Forelimb muscle (tissue), 1 donor: ENCODE data around the gene CERS1. TPM values are rescaled to one million over a fixed set of nuclear protein-coding genes. Genes with fewer than 3 reads are reported as not detected.

Experiments
- DNase-seq: peaks from one replicate; pipeline ENCODE4 v3.0.0-alpha.2; 2013; ENCODE audit warnings: low read depth
- polyA plus RNA-seq: library from polyadenylated mRNA; unstranded; fragments of 120-200 nt; gene quantifications from one replicate; pipeline ENCODE4 v1.2.1, GENCODE V29; 2013; ENCODE audit not compliant: insufficient read length

Gene CERS1, protein sequence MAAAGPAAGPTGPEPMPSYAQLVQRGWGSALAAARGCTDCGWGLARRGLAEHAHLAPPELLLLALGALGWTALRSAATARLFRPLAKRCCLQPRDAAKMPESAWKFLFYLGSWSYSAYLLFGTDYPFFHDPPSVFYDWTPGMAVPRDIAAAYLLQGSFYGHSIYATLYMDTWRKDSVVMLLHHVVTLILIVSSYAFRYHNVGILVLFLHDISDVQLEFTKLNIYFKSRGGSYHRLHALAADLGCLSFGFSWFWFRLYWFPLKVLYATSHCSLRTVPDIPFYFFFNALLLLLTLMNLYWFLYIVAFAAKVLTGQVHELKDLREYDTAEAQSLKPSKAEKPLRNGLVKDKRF
- polyA plus RNA-seq: 40.8 TPM

DNA sequence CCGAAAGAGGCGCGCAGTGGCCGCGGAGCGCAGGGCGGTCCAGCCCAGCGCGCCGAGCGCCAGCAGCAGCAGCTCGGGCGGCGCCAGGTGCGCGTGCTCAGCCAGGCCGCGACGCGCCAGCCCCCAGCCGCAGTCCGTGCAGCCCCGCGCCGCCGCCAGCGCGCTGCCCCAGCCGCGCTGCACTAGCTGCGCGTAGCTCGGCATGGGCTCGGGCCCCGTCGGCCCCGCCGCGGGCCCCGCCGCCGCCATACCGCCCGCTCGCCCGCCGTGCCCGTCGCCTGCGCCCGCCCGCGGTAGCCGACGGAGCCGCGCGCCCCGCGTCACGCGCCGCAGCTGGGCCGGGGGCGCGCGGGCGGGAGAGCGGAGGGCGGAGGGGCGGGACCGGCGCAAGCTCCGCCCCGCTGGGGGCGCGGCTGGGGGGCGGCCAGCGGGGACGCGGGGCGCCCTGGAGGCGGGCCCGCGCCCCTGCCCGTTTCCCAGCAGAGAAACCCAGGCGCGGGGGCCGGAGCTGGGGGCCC lies at the start of gene CERS1:
CERS1 (minus strand) TSS at position 335 of the 518 bp plus-strand sequence; CDS start at position 249, 86 bp downstream.
- no peak for DNase-seq

DNA sequence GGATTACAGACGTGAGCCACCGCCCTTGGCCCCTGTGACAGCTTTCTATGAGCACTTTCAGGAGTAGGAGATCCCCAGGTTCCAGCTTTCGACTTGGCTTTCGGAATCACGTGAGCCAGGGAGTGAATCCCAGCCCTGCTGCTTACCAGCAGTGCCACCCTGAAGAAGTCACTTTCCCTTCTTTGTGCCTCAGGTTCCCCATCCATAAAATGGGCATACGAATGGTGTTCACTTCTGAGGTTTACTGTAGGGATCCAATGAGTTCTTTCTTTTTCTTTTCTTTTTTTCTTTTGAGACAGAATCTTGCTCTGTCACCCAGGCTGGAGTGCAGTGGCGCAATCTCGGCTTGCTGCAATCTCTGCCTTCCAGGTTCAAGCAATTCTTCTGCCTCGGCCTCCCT lies 49.3 kb upstream of the CERS1 start:
- no peak for DNase-seq

DNA sequence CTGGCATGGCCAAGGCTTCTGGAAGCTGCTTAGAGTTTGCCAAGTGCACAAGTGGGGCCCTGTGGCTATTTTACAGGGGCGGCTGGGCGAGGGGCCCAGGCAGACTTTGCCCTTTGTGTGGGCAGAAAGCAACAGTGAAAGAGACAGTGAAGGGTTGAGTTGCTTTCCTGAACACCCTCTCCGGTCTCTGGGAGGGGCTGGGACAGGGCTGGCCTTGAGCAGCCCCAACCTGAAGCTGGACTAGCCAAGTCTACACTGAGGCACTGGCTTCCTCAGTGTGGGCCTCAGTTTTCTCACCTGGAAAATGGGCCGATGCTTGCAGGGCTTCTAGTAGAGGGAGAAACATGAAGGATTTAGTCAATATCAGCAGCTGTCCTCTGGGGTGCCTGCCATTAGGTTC lies 47.5 kb upstream of the CERS1 start:
- DNase-seq: no peak

DNA sequence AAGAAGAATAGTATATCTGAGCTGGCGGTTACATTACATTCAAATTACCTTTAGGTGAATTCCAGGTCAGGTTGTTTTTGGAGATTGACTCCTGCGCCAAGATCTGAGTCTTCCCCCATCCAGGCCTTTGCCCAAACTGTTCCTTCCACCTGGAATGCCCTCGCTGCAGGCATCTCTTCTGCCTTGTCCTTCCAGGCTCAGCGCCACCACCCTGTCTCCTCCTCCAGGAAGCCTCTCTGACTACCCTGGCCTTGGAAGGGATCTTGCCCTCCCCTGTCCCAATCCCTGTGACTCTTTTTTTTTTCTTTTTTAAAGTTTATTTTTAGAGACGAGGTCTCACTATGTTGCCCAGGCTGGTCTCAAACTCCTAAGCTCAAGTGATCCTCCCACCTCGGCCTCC lies 46.7 kb upstream of the CERS1 start:
- no peak for DNase-seq

DNA sequence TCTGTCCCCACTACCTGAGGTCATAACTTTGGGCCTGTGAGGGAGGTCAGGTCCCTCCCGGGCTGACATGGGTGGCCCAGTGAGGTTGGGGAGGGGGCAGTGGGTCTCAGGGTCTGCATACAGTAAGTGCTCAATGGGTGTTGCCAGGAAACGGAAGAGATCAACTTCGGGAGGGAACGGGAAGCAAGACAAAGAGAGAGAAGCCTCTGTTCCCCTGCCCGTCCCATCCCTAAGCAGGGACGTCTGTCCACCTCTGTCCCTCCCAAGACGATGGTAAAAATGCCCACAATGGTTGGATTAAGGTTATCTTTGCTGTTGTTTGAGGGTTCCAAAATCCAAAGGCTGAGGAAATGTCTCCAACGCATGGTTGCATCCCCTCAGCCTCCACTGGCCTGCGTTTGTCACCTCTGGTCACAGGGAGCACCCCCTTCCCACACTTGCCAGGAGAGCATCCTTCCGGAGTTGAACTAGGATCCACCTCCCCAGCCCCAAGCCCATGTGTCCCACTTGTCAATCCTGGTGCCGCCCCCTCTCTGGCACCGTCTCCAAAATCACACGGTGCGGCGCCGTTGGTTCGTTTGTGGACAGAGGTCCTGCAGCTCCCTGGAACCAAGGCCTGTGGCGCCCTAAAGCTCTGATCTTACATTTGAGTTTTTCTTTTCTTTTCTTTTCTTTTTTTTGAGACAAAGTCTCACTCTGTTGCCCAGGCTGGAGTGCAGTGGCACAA lies 45.8 kb upstream of the CERS1 start:
- no peak for DNase-seq

DNA sequence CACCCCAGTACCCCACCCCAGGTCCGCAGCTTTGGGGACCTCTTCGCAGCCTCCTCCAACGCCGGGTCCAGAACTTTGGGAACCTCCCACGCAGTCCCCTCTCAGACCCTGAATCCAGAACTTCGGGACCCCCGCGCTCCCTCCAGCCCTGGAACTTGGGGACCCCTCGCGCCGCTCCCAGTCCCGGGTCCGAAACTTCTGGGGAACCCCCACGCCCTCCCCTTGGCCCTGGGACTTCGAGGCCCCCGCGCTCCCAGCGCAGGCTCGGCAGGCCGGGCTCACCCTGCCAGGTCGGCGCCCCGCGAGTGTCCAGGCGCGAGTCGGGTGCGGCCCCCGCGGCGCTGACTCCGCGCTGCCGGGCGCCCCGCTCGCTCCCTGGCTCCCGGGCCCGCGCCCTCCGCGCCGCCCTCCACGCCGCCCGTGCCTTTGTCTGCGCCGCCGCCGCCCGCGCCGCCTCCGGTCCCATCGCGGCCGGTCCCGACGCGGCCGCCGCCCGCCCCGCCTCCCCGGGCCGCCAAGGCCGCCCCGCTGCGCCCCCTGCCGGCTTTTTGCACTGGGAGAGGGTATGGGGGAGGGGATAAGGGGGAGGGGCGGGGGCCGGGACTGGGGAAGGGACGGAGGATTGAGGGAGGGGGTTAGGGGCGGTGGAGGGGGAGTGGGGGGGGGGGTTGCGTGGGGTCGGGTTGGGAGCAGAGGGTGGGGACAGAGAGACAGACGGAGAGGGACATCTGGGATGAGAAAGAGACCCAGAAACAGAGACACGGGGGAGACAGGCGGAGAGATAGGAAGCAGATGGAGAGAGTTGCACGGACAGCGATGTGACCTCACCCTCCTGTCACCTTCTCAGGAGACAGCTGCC lies 45.0 kb upstream of the CERS1 start, which contains the start of gene HOMER3:
HOMER3 (minus strand) TSS at position 449 of the 859 bp plus-strand sequence. CDS start 2,235 bp downstream, outside the sequence.
- DNase-seq: no peak

DNA sequence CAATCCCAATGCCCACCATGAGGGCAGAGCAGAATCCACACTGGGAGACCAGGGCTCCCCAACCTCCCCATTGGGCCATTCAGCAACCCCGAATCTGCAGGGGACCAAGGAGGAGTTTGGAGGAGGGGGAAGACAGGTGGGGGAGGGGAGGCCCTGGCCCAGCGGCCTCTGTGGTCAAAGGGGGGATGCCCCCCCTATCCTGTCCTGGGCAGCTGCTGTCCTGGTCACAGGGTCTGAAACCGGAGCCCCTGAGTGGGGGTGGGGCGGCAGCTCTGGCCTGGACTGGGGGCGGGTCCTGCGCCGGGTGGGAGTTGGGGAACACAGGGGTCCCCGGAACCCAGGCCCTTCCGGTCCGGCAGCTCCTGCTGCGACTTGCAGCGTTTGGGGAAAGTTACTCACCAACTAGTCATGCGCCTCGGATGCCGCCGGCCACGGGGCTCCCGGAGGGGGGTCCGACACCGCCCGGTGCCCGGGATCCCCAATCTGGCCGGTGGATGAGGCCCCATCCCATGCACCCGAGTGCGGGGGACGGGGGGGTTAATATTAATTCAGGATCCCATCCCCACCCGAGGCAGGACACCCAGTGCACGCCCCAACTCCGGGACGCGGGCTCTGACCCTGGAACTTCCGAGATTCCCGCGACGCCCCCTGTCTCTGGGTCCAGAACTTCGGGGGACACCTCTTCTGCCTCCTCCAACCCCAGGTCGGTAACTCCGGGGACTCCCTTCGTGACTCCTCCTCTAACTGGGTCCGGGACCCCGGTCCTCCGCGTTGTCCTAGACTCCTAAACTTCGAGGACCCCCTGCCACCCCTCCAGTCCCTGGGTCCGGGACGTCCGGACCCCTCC lies 44.2 kb upstream of the CERS1 start:
- DNase-seq: no peak

DNA sequence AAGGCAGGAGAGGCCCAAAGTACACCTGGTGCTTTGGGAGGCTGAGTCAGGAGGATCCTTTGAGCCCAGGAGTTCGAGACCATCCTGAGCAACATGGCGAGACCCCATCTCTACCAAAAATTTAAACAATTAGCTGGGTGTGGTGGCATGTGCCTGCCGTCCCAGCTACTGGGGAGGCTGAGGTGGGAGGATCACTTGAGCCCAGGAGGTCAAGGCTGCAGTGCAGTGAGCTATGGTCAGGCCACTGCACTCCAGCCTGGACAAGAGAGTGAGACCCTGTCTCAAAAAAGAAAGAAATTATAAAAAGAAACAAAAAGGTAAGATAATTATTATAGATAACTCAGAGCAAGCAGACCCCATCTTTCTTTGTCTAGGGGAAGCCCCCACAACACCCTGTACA lies 43.2 kb upstream of the CERS1 start:
- no peak for DNase-seq

DNA sequence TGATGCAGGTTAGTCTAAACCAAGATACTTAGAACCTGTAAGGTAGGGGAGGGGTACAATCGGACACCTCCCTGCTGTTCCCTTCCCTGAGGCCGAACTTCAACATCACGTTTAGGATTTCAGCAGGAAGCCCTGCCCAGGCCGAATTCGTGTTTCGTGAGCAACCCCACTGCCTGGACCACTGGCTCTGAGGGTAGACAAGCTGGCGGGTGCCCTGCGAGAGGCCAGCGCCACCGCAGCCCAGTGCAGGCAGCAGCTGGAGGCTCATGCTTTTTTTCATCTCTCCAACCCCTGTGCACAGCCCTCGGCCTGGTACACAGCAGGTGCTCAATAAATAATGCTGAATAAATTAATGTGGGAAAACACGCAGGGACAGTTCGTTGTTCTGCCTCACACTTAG lies 37.3 kb upstream of the CERS1 start:
- no peak for DNase-seq

DNA sequence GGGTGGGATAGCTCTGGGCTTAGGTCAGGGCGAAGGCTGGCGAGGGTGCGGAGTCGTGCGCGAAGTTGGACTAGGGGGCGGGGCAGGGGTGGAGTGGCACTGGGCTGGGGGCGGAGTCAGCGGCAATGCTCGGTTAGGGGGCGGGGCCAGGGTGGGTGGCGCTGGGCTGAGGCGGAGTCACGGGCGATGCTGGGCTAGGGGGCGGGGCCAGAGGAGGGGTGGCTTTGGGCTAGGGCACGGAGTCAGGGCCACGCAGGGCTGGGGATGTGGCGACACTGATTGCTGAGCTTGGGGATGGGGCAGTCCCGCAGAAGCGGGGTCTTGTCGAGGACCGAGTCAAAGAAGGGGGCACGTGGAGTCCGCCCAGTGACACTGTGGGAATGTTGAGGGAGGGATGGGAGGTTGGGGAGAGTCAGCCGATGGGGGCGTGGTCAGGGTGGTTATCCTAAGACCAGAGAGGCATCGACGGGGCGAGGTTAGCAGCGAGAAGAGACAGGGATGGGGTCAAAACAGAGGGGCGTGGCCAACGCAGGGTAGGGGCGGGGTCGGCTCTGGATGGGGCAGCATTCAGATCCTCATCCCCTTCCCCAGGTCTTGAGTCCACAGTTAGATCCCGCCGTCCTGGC lies 36.4 kb upstream of the CERS1 start:
- no peak for DNase-seq

DNA sequence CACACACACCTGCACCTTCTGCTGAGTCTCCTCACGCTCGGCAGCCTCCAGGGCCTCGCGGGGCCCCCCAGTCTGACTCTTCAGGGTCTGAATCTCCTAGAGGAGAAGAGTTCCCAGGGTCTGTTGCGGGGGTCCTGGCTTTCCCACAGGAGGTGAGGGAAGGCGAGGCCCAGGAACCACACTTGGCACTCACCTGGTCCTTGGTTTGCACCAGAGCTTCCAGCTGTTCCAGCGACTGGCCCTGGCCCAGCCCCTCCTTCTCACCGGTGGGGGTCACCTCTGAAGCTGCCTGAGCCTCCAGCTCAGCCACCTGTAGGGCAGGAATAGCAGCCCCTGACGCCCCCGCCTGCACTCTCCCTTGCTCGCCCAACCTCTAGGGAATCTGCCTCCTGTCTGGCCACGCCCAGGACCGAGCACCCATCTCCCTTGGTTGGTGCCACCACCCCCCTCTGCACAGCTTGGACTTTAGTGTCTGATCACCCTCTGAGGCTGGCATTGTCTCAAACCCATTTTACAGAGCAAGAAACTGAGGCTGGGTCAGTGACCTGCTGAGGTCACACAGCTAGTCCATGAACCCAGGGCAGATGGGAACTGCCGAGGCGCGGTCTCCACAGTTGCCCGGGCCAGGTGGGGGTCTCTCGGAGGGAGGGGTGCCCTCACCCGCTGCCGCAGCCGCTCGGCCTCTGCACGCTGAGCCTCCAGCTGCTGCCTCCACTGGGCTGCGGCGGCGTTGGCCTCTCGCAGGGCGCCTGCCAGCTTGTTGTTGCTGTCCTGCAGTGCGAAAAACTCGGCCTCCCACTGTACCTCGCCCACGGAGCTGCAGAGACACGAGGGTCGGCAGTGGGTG lies 35.6 kb upstream of the CERS1 start:
- DNase-seq: no peak

DNA sequence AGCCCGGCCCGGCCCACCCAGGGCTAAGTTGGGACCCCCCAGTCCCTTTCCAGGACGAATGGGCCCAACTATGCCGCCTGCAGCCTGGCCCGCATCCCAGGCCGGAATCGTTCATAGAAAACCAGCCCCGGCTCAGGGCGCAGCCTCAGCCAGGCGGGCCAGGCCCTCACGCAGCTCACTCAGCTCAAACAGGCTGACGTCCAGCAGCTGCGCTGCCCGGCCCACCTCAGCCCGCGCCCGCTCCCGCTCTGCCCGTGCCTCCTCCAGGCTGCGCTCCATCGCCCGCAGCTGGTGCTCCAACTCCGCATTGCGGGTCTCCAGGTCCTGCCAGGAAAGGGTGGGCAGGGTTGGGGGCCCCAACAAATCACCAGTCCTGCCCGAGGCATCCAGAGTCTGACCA lies 33.4 kb upstream of the CERS1 start:
- DNase-seq: no peak

DNA sequence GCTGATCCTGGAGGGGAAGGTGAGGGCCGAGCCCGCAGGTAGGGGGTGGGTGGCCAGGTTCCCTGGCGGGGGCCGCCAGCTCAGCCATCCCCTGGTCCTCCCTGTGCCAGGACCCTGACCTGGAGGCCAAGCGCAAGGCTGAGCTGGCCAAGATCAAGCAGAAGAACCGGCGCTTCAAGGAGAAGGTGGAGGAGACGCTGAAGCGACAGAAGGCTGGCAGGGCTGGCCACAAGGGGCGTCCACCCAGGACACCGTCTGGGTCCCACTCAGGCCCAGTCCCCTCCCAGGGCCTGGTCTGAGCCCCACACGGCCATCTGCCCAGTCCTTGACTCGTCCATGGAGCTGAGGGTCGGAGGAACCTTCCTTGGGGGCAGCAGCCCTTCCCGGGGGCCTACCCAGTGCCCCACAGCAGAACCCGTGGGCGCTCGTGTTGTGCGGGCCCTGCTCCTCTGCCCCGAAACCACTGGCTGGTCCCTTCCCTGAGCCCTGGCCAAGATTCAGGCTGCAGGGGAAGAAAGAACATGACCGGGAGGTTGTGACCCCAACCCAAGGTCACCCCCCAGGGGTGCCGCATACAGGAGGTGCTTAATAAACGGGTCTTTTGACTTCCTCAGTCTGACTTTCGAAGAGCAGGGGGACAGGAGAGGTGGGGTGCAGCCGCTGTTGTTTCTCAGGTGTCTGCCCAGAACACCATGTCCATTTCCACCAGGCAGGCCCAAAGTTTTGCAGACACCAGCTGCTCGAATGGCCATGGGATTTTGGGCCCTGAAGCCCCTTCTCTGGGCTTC lies 32.3 kb upstream of the CERS1 start:
- DNase-seq: no peak

DNA sequence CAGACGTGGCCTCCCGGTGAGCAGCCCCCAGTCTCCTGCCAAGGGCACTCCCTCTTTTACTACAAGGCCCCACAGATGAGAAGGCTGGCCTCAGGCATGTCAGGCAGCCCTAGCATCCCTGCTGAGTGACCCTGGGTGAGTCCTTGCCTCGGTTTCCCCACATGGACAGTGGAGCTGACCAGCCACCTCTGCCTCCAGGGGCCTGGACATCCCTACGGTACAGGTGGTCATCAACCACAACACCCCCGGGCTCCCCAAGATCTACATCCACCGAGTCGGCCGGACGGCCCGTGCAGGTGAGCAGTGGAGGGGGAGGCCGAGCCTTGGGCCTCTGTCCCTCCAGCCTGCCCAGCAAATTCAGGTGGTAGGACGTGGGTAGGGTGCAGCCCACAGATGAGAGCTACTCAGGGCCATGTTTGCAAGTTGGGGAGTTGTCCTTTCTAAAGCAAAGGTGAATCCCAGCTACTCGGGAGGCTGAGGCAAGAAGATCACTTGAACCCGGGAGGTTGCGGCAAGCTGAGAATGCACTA lies 28.8 kb upstream of the CERS1 start:
- no peak for DNase-seq

DNA sequence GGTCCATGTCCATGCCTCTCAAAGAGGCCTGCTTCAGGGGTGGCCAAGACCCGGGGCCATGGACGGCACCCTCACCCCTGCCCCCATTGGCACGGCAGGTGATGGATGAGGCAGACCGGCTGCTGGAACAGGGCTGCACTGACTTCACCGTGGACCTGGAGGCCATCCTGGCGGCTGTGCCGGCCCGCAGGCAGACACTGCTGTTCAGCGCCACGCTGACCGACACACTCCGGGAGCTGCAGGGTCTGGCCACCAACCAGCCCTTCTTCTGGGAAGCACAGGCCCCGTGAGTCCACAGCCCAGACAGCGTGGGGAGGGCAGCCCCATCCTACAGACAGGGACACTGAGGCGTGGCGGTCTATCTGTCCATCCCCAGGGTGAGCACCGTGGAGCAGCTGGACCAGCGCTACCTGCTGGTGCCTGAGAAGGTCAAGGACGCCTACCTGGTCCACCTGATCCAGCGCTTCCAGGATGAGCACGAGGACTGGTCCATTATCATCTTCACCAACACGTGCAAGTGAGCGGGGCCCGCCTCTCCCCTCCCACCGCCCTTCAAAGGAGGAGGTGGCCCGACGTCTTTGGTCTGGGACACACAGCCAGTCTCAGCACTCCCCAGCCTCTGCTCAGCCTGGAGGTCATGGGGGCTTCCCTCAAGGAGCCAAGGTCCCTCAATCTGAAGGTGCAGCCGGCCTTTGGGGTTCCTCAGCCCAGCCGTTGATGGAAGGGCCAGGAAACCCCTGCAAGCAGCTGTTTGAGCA lies 26.4 kb upstream of the CERS1 start:
- no peak for DNase-seq

DNA sequence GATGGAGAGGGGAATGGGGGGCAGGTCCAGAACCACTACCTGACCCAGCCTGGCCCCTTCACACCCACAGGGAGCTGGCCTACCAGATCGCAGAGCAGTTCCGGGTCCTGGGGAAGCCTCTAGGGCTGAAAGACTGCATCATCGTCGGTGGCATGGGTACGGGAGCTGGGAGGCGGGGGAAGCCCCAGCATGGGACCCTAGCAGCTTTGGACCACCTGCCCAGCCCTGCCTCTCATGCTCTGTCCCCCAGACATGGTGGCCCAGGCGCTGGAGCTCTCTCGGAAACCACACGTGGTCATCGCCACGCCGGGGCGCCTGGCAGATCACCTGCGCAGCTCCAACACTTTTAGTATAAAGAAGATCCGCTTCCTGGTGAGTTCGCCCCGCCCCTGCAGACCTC lies 25.6 kb upstream of the CERS1 start:
- no peak for DNase-seq

DNA sequence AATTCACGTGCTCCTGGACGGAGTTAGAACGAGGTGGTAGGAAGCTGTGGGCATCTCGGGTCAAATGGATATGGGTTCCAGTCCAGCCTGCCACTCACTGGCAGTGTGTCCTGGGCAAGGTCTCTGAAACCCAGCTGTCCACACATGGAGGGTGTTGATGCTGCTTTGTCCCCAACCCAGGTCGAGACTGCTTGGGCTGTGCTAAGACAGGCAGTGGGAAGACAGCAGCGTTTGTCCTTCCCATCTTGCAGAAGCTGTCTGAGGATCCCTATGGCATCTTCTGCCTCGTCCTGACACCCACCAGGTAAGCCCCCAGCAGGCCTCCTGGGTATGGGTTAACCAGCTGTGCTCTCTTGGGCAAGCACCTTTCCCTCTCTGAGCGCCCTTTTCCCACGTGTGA lies 24.4 kb upstream of the CERS1 start:
- no peak for DNase-seq

DNA sequence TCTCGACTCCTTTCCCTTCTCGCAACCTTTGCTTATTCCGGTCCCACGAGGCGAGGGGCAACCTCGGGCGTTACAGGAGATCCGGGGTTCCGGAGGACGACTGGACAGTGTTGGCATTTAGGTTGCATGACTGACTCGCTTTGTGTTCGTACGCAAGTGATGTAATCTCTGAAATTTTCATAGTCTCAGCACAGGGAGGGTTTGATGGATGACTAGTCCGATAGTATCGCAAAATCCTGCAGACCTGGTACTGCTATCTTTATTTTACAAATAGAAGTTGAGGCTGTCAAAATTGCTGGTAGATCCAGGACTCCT lies 23.9 kb upstream of the CERS1 start:
- no peak for DNase-seq
